ENCODE results near the gene ZNHIT6.

Gene ZNHIT6

GRCh38 chr1:85707990-85708828 is at the start of gene ZNHIT6:
ZNHIT6 (minus strand) TSS chr1:85708433; CDS start chr1:85708284, 149 bp downstream.
- TF ChIP-seq MYC (IDR thresholded peaks at IDR 0.05; ENCODE audit: low read depth, low read length), result peak; percentile 62; the same call in 1 of the 2 replicates
- peak; percentile 75 for TF ChIP-seq MAX (IDR thresholded peaks at IDR 0.05; ENCODE audit: low read depth, low read length)
- peak; percentile 5 for TF ChIP-seq CTCF (IDR thresholded peaks at IDR 0.05; ENCODE audit: low read depth, low read length)
- peak; percentile 60 for TF ChIP-seq POLR2A (IDR thresholded peaks at IDR 0.05; ENCODE audit: extremely low read depth, insufficient read length)
- DNase-seq (ENCODE audit: low read depth), result peak; percentile 95
- peak within 1 kb of the TSS; percentile 93 for H3K4me3 ChIP-seq (ENCODE audit: low read depth, low read length)

GRCh38 chr1:85756864-85757263 is 48.6 kb upstream of the ZNHIT6 start:
- TF ChIP-seq MAX (IDR thresholded peaks at IDR 0.05; ENCODE audit: low read depth, low read length) (no peak), MYC (IDR thresholded peaks at IDR 0.05; ENCODE audit: low read depth, low read length) (no peak), CTCF (IDR thresholded peaks at IDR 0.05; ENCODE audit: low read depth, low read length) (no peak)
- DNase-seq (ENCODE audit: low read depth), result no peak
- H3K4me3 ChIP-seq (ENCODE audit: low read depth, low read length), result no peak overlapping the region

GRCh38 chr1:85748120-85748519 is 39.9 kb upstream of the ZNHIT6 start:
- no peak for DNase-seq (ENCODE audit: low read depth)
- H3K4me3 ChIP-seq (ENCODE audit: low read depth, low read length), result no peak overlapping the region
- TF ChIP-seq POLR2A (IDR thresholded peaks at IDR 0.05; ENCODE audit: extremely low read depth, insufficient read length) (no peak), MYC (IDR thresholded peaks at IDR 0.05; ENCODE audit: low read depth, low read length) (no peak), CTCF (IDR thresholded peaks at IDR 0.05; ENCODE audit: low read depth, low read length) (no peak), MAX (IDR thresholded peaks at IDR 0.05; ENCODE audit: low read depth, low read length) (no peak)

- DNase-seq (ENCODE audit: low read depth), result no peak
- no peak overlapping the region for H3K4me3 ChIP-seq (ENCODE audit: low read depth, low read length)
- TF ChIP-seq CTCF (IDR thresholded peaks at IDR 0.05; ENCODE audit: low read depth, low read length), result no peak
- TF ChIP-seq MYC (IDR thresholded peaks at IDR 0.05; ENCODE audit: low read depth, low read length), result no peak
- TF ChIP-seq POLR2A (IDR thresholded peaks at IDR 0.05; ENCODE audit: extremely low read depth, insufficient read length), result no peak
- no peak for TF ChIP-seq MAX (IDR thresholded peaks at IDR 0.05; ENCODE audit: low read depth, low read length)
Observed at GRCh38 chr1:85746777-85747176, 38.5 kb upstream of the ZNHIT6 start.

- DNase-seq (ENCODE audit: low read depth), result no peak
- H3K4me3 ChIP-seq (ENCODE audit: low read depth, low read length), result no peak overlapping the region
- TF ChIP-seq POLR2A (IDR thresholded peaks at IDR 0.05; ENCODE audit: extremely low read depth, insufficient read length), result no peak
Observed at GRCh38 chr1:85743814-85744213, 35.6 kb upstream of the ZNHIT6 start.

- no peak for DNase-seq (ENCODE audit: low read depth)
- TF ChIP-seq MAX (IDR thresholded peaks at IDR 0.05; ENCODE audit: low read depth, low read length), result no peak
- TF ChIP-seq POLR2A (IDR thresholded peaks at IDR 0.05; ENCODE audit: extremely low read depth, insufficient read length), result no peak
- no peak for TF ChIP-seq CTCF (IDR thresholded peaks at IDR 0.05; ENCODE audit: low read depth, low read length)
- no peak for TF ChIP-seq MYC (IDR thresholded peaks at IDR 0.05; ENCODE audit: low read depth, low read length)
- H3K4me3 ChIP-seq (ENCODE audit: low read depth, low read length), result no peak overlapping the region
Observed at GRCh38 chr1:85734931-85735330, 26.7 kb upstream of the ZNHIT6 start.
